ES-I3 (cell line): ENCODE results near the gene ATL3.
"Not testable (repeated sequence)": the region's sequence is repeated elsewhere in the genome, so short reads cannot be mapped to it uniquely, and the experiment has no call there.

Experiments
- H3K36me3 ChIP-seq: 2 replicates; pipeline ENCODE4 v1.6.1; 2013; ENCODE audit warnings: mild to moderate bottlenecking, low read length, control low read depth, moderate library complexity; ENCODE audit not compliant: insufficient read depth
- H3K4me1 ChIP-seq: 2 replicates; pipeline ENCODE4 v1.6.1; 2013; ENCODE audit warnings: mild to moderate bottlenecking, control low read depth, low read length; ENCODE audit not compliant: insufficient read depth
- H3K9ac ChIP-seq: 2 replicates; pipeline ENCODE4 v1.6.1; 2013; ENCODE audit warnings: low read depth, mild to moderate bottlenecking, low read length, moderate library complexity
- H3K9me3 ChIP-seq: 2 replicates; pipeline ENCODE4 v1.6.1; 2013; ENCODE audit warnings: mild to moderate bottlenecking, low read length, moderate library complexity; ENCODE audit not compliant: control insufficient read depth, insufficient read depth

Gene ATL3

GRCh38 chr11:63599211-63600122 lies 71.7 kb downstream of the ATL3 start:
- no peak overlapping the region for H3K9ac ChIP-seq
- H3K9me3 ChIP-seq: 0 out of 2 replicates have a peak, but pooled peaks cover 4% of the 10 kb centered on the region
- peaks cover 4% of the 10 kb centered on the region; the same call in 1 of the 2 replicates for H3K4me1 ChIP-seq
- peaks cover 14% of the 10 kb centered on the region for H3K36me3 ChIP-seq

- Histone ChIP-seq H3K9ac (no peak overlapping the region), H3K9me3 (0 out of 2 replicates have a peak, but pooled peaks cover 4% of the 10 kb centered on the region), H3K36me3 (peaks cover 21% of the 10 kb centered on the region), H3K4me1 (peaks cover 4% of the 10 kb centered on the region; the same call in 1 of the 2 replicates)
These were observed 72.6 kb downstream of the ATL3 start for GRCh38 chr11:63598556-63598955.

GRCh38 chr11:63595296-63595695 lies 75.9 kb downstream of the ATL3 start:
- H3K36me3 ChIP-seq: peaks cover 28% of the 10 kb centered on the region
- H3K9ac ChIP-seq: no peak overlapping the region
- no peaks in the 10 kb centered on the region for H3K4me1 ChIP-seq
- 0 out of 2 replicates have a peak, but pooled peaks cover 4% of the 10 kb centered on the region for H3K9me3 ChIP-seq

- Histone ChIP-seq H3K4me1 (no peaks in the 10 kb centered on the region), H3K9me3 (0 out of 2 replicates have a peak, but pooled peaks cover 4% of the 10 kb centered on the region), H3K36me3 (peaks cover 41% of the 10 kb centered on the region), H3K9ac (no peak overlapping the region)
These were observed 78.2 kb downstream of the ATL3 start for GRCh38 chr11:63592975-63593395.

- H3K4me1 ChIP-seq: no peaks in the 10 kb centered on the region
- H3K9me3 ChIP-seq: no peaks in the 10 kb centered on the region
- peaks cover 42% of the 10 kb centered on the region for H3K36me3 ChIP-seq
- H3K9ac ChIP-seq: no peak overlapping the region
These were observed 81.0 kb downstream of the ATL3 start for GRCh38 chr11:63590024-63590788.

- H3K4me1 ChIP-seq: no peaks in the 10 kb centered on the region
- peaks cover 39% of the 10 kb centered on the region for H3K36me3 ChIP-seq
- no peaks in the 10 kb centered on the region for H3K9me3 ChIP-seq
- no peak overlapping the region for H3K9ac ChIP-seq
These were observed 82.2 kb downstream of the ATL3 start for GRCh38 chr11:63589000-63589399.

GRCh38 chr11:63586451-63587166 lies 84.6 kb downstream of the ATL3 start:
- no peak overlapping the region for H3K9ac ChIP-seq
- peaks cover 47% of the 10 kb centered on the region for H3K36me3 ChIP-seq
- H3K9me3 ChIP-seq: peaks cover 16% of the 10 kb centered on the region
- no peaks in the 10 kb centered on the region for H3K4me1 ChIP-seq

- H3K36me3 ChIP-seq: peaks cover 46% of the 10 kb centered on the region
- H3K4me1 ChIP-seq: no peaks in the 10 kb centered on the region
- peaks cover 29% of the 10 kb centered on the region for H3K9me3 ChIP-seq
- H3K9ac ChIP-seq: no peak overlapping the region
These were observed 87.9 kb downstream of the ATL3 start for GRCh38 chr11:63583357-63583677.

- not testable (repeated sequence) for H3K9ac ChIP-seq, H3K4me1 ChIP-seq
- H3K9me3 ChIP-seq: peaks cover 29% of the 10 kb centered on the region
- peaks cover 40% of the 10 kb centered on the region for H3K36me3 ChIP-seq
These were observed 90.0 kb downstream of the ATL3 start for GRCh38 chr11:63581224-63581623.

GRCh38 chr11:63578882-63579281 lies 92.3 kb downstream of the ATL3 start:
- H3K4me1 ChIP-seq, H3K9ac ChIP-seq: not testable (repeated sequence)
- Histone ChIP-seq H3K36me3 (peaks cover 40% of the 10 kb centered on the region), H3K9me3 (peaks cover 29% of the 10 kb centered on the region)

- H3K9ac ChIP-seq: no peak overlapping the region
- H3K9me3 ChIP-seq: peaks cover 3% of the 10 kb centered on the region; the same call in 1 of the 2 replicates
These were observed 96.1 kb downstream of the ATL3 start for GRCh38 chr11:63574856-63575602.

More at GRCh38 chr11:63574856-63575602, 96.1 kb downstream of the ATL3 start:
- Histone ChIP-seq H3K36me3 (peaks cover 15% of the 10 kb centered on the region), H3K4me1 (no peaks in the 10 kb centered on the region)
